ENCODE data around the gene IRF2. TPM values are rescaled to one million over a fixed set of nuclear protein-coding genes. Genes with fewer than 3 reads are reported as not detected.

The IRF2 gene
- polyA plus RNA-seq, 1 donor (not counting 4 experiments of a cell fraction or from before 2014, with no cell fraction given) = 23.8 TPM

DNA sequence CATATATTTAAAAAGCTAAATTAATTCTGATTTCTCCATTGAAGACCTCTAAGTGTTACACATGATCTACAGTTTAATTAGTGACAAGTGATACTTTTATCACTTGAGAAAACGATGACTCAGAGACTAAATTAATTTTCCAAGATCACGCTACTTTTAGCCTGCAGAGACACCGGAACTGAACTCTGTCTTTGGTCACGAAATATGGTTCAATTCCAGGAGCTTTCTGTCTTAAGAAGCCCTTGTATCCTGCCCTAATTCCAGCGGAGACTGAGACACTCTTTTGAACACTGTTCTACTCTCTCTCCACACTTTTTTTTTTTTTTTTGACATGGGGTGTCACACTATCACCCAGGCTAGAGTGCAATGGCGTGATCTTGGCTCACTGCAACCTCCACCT lies 63.6 kb downstream of the IRF2 start:
- Histone ChIP-seq H3K36me3 (ENCODE audit: control insufficient read depth in 2 of 2, extremely low read depth in 1 of 2, insufficient read depth in 2 of 2, low read length in 2 of 2) (peaks cover 3 to 6% of the 10 kb centered on the region in 2 experiments), H3K4me2 (ENCODE audit: control insufficient read depth, extremely low read depth, insufficient read depth, low read depth, low read length) (no peak overlapping the region)
- FAIRE-seq = no peak

DNA sequence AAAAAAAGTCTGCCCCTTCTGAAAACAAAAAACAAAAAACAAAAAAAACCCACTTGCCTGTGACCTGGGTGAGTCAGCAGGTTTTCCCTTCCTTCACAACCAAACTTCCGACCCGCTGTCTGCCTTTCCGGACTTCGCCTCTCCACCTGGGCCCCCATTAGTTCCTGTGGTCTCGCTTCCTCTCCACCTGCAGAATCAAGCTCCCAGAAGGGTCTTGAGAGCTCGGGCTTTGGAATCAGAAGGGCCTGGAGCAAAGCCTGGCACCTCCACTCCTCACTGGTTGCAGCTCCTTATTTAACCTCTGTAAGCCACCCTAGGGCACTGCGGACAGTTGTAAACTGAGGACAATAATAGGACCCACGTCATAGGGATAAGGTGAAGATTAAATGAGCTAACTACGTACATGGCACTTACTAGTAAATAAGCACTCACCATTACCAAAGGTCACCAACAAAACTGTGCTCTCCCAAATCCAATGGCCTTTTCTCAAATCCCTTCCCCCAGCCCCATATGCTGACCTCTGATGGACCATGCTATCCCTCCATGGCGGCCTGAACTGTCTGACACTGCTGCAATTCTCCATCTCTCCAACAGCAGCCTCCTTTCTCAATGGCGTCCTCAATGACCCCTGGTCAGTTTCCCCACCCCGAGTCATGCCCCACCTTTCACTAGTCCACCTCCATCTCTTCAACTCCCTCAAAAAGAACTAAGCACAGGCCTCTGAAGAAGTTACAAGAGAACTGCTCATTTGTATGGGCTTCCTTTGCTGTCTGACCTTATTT lies 64.2 kb downstream of the IRF2 start:
- no peak overlapping the region for H3K27ac ChIP-seq (ENCODE audit: control insufficient read depth, insufficient read depth, low read length)

More for the DNA sequence above, 63.6 kb downstream of the IRF2 start:
- no peak for DNase-seq (ENCODE audit: low read depth, low spot score)
- Histone ChIP-seq H3K27ac (ENCODE audit: control insufficient read depth, insufficient read depth, low read length) (no peak overlapping the region), H3K4me3 (ENCODE audit: control insufficient read depth in 2 of 3, extremely low read depth in 1 of 3, insufficient read depth in 2 of 3, low read depth in 1 of 3, low read length in 3 of 3) (no peak overlapping the region), H3K4me1 (ENCODE audit: control insufficient read depth, extremely low read depth, insufficient read depth, low read length) (peaks cover 35% of the 10 kb centered on the region), H3K79me2 (ENCODE audit: control insufficient read depth, insufficient read depth, low read length) (no peaks in the 10 kb centered on the region), H3K9ac (ENCODE audit: control insufficient read depth, extremely low read depth, insufficient read depth, low read length) (no peak overlapping the region), H3K9me1 (ENCODE audit: control insufficient read depth, extremely low read depth, insufficient read depth, low read length) (no peaks in the 10 kb centered on the region), H2AFZ (ENCODE audit: control insufficient read depth, low read length) (no peak overlapping the region), H3K9me3 (ENCODE audit: control insufficient read depth, low read depth, low read length) (no peaks in the 10 kb centered on the region), H4K20me1 (ENCODE audit: control insufficient read depth, extremely low read depth, insufficient read depth, low read length) (no peaks in the 10 kb centered on the region), H3K27me3 (ENCODE audit: control insufficient read depth, extremely low read depth, insufficient read depth, low read length) (no peaks in the 10 kb centered on the region)
- TF ChIP-seq, protein P1, sequence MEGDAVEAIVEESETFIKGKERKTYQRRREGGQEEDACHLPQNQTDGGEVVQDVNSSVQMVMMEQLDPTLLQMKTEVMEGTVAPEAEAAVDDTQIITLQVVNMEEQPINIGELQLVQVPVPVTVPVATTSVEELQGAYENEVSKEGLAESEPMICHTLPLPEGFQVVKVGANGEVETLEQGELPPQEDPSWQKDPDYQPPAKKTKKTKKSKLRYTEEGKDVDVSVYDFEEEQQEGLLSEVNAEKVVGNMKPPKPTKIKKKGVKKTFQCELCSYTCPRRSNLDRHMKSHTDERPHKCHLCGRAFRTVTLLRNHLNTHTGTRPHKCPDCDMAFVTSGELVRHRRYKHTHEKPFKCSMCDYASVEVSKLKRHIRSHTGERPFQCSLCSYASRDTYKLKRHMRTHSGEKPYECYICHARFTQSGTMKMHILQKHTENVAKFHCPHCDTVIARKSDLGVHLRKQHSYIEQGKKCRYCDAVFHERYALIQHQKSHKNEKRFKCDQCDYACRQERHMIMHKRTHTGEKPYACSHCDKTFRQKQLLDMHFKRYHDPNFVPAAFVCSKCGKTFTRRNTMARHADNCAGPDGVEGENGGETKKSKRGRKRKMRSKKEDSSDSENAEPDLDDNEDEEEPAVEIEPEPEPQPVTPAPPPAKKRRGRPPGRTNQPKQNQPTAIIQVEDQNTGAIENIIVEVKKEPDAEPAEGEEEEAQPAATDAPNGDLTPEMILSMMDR (optimal IDR thresholded peaks at IDR 0.05 in 1 of 3, IDR thresholded peaks at IDR 0.05 in 1 of 3, conservative IDR thresholded peaks at IDR 0.05 in 1 of 3; ENCODE audit: extremely low read depth in 1 of 3, insufficient read depth in 2 of 3, low read length in 3 of 3) = no peak
- no peak for TF ChIP-seq EZH2 (IDR thresholded peaks at IDR 0.05; ENCODE audit: low read length)
- dilution Hi-C loops (cut with MboI; ENCODE audit: extremely low pct_ligation_motif_present, low sequenced_read_pairs) = no loop called here

More for the DNA sequence above, 64.2 kb downstream of the IRF2 start:
- H3K9me3 ChIP-seq (ENCODE audit: control insufficient read depth, low read depth, low read length) = no peaks in the 10 kb centered on the region
- H3K4me1 ChIP-seq (ENCODE audit: control insufficient read depth, extremely low read depth, insufficient read depth, low read length) = peaks cover 30% of the 10 kb centered on the region
- no peak overlapping the region for H3K4me3 ChIP-seq (ENCODE audit: control insufficient read depth in 2 of 3, extremely low read depth in 1 of 3, insufficient read depth in 2 of 3, low read depth in 1 of 3, low read length in 3 of 3)
- no peaks in the 10 kb centered on the region for H4K20me1 ChIP-seq (ENCODE audit: control insufficient read depth, extremely low read depth, insufficient read depth, low read length)
- H3K79me2 ChIP-seq (ENCODE audit: control insufficient read depth, insufficient read depth, low read length) = no peaks in the 10 kb centered on the region
- FAIRE-seq = no peak
- TF ChIP-seq, protein P1 (optimal IDR thresholded peaks at IDR 0.05 in 1 of 3, IDR thresholded peaks at IDR 0.05 in 1 of 3, conservative IDR thresholded peaks at IDR 0.05 in 1 of 3; ENCODE audit: extremely low read depth in 1 of 3, insufficient read depth in 2 of 3, low read length in 3 of 3) = no peak
- TF ChIP-seq EZH2 (IDR thresholded peaks at IDR 0.05; ENCODE audit: low read length) = no peak
- H3K4me2 ChIP-seq (ENCODE audit: control insufficient read depth, extremely low read depth, insufficient read depth, low read depth, low read length) = no peak overlapping the region
- no peaks in the 10 kb centered on the region for H3K9me1 ChIP-seq (ENCODE audit: control insufficient read depth, extremely low read depth, insufficient read depth, low read length)
- H3K9ac ChIP-seq (ENCODE audit: control insufficient read depth, extremely low read depth, insufficient read depth, low read length) = no peak overlapping the region
- DNase-seq (ENCODE audit: low read depth, low spot score) = no peak
- peaks cover 3 to 11% of the 10 kb centered on the region in 2 experiments for H3K36me3 ChIP-seq (ENCODE audit: control insufficient read depth in 2 of 2, extremely low read depth in 1 of 2, insufficient read depth in 2 of 2, low read length in 2 of 2)
- H2AFZ ChIP-seq (ENCODE audit: control insufficient read depth, low read length) = no peak overlapping the region
- no peaks in the 10 kb centered on the region for H3K27me3 ChIP-seq (ENCODE audit: control insufficient read depth, extremely low read depth, insufficient read depth, low read length)
- dilution Hi-C loops (cut with MboI; ENCODE audit: extremely low pct_ligation_motif_present, low sequenced_read_pairs) = no loop called here
